Measurements from ENCODE around the gene ABI3BP.

DNA sequence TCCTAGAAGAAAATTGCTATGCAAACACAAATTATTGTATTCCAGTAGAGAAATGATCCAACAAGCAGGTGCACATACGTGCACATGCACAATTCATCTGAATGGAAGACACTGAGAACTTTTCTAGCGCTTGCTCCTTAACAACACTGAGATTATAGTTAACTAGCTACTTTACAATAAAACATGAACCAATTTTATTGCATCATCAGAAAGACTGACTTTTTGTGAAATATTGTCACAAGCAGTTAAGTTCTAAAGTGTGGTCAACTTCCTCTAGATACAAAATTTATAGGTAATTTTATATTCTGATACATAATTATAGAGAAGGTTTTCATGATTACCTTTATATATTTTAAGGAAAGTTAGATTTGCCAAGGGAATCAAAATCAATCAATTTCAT, 135.4 kb downstream of the ABI3BP start:
- TF ChIP-seq, protein P1, sequence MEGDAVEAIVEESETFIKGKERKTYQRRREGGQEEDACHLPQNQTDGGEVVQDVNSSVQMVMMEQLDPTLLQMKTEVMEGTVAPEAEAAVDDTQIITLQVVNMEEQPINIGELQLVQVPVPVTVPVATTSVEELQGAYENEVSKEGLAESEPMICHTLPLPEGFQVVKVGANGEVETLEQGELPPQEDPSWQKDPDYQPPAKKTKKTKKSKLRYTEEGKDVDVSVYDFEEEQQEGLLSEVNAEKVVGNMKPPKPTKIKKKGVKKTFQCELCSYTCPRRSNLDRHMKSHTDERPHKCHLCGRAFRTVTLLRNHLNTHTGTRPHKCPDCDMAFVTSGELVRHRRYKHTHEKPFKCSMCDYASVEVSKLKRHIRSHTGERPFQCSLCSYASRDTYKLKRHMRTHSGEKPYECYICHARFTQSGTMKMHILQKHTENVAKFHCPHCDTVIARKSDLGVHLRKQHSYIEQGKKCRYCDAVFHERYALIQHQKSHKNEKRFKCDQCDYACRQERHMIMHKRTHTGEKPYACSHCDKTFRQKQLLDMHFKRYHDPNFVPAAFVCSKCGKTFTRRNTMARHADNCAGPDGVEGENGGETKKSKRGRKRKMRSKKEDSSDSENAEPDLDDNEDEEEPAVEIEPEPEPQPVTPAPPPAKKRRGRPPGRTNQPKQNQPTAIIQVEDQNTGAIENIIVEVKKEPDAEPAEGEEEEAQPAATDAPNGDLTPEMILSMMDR (conservative IDR thresholded peaks at IDR 0.05; ENCODE audit: low read length) = no peak
- no peak for TF ChIP-seq EZH2phosphoT487 (IDR thresholded peaks at IDR 0.05; ENCODE audit: borderline replicate concordance)

Measured in Loucy (cell line).